HG02571 (cell line): ENCODE results near the gene CDH15.

ENCODE experiments used
- ATAC-seq: cut with Tn5 transposase; IDR thresholded peaks from one replicate; pipeline ENCODE4 v1.9.1; 2021; ENCODE audit warnings: mild to moderate bottlenecking, moderate library complexity; ENCODE audit not compliant: unreplicated experiment

CDH15 gene

GRCh38 chr16:89171216-89172170, at the start of gene CDH15:
Gene CDH15 (plus strand): TSS chr16:89171748. CDS start chr16:89171832, 84 bp downstream.
- peak; percentile 71 for ATAC-seq

GRCh38 chr16:89122322-89122851, 49.2 kb upstream of the CDH15 start:
- ATAC-seq: no peak

- ATAC-seq: no peak
These were observed 48.3 kb upstream of the CDH15 start for GRCh38 chr16:89123001-89123830.

- no peak for ATAC-seq
These were observed 47.8 kb upstream of the CDH15 start for GRCh38 chr16:89123831-89124100.

GRCh38 chr16:89129378-89129777, 42.2 kb upstream of the CDH15 start:
- ATAC-seq: no peak

GRCh38 chr16:89130448-89130847, 41.1 kb upstream of the CDH15 start:
- ATAC-seq: no peak

- no peak for ATAC-seq
These were observed 39.8 kb upstream of the CDH15 start for GRCh38 chr16:89131783-89132182.

GRCh38 chr16:89132194-89133005, 39.1 kb upstream of the CDH15 start:
- ATAC-seq: no peak

GRCh38 chr16:89133457-89134127, 38.0 kb upstream of the CDH15 start:
- no peak for ATAC-seq

- no peak for ATAC-seq
These were observed 37.3 kb upstream of the CDH15 start for GRCh38 chr16:89134269-89134668.

GRCh38 chr16:89135166-89135565, 36.4 kb upstream of the CDH15 start:
- ATAC-seq: no peak

- no peak for ATAC-seq
These were observed 35.4 kb upstream of the CDH15 start for GRCh38 chr16:89135971-89136765.

- no peak for ATAC-seq
These were observed 34.6 kb upstream of the CDH15 start for GRCh38 chr16:89136931-89137330.

- ATAC-seq: no peak
These were observed 33.7 kb upstream of the CDH15 start for GRCh38 chr16:89137666-89138512.

- ATAC-seq: no peak
These were observed 33.1 kb upstream of the CDH15 start for GRCh38 chr16:89138513-89138795.

- no peak for ATAC-seq
These were observed 32.6 kb upstream of the CDH15 start for GRCh38 chr16:89138843-89139520.

GRCh38 chr16:89139907-89140361, 31.6 kb upstream of the CDH15 start:
- no peak for ATAC-seq

GRCh38 chr16:89140401-89140800, 31.1 kb upstream of the CDH15 start:
- ATAC-seq: no peak
